NT2/D1 (cell line): Measurements from ENCODE around the gene AMPD2.
"Not testable (repeated sequence)": the region's sequence is repeated elsewhere in the genome, so short reads cannot be mapped to it uniquely, and the experiment has no call there.

Experiments used
- DNase-seq: peaks from one replicate; pipeline ENCODE4 v3.0.0-alpha.2; 2011; ENCODE audit warnings: low read depth, low spot score
- H3K27me3 ChIP-seq: 2 replicates; pipeline ENCODE4 v1.6.0; 2011; ENCODE audit warnings: mild to moderate bottlenecking; ENCODE audit not compliant: insufficient read length, insufficient read depth
- H3K36me3 ChIP-seq: 2 replicates; pipeline ENCODE4 v1.6.1; 2011; ENCODE audit warnings: mild to moderate bottlenecking, low read length, mixed read lengths; ENCODE audit not compliant: insufficient read depth, insufficient read length
- H3K4me1 ChIP-seq: 2 replicates; pipeline ENCODE4 v1.5.1; 2011; ENCODE audit not compliant: insufficient read depth, insufficient read length
- H3K4me3 ChIP-seq: 2 replicates; pipeline ENCODE4 v1.5.1; 2011; ENCODE audit warnings: low read depth; ENCODE audit not compliant: insufficient read length
- H3K9ac ChIP-seq: 2 replicates; pipeline ENCODE4 v1.6.0; 2011; ENCODE audit warnings: low read depth; ENCODE audit not compliant: insufficient read length
- H3K9me3 ChIP-seq: 2 replicates; pipeline ENCODE4 v1.5.1; 2011; ENCODE audit warnings: mild to moderate bottlenecking, low read length; ENCODE audit not compliant: insufficient read depth
- SUZ12 ChIP-seq: IDR thresholded peaks from 2 replicates; pipeline ENCODE4 v1.6.1; 2011; ENCODE audit not compliant: insufficient read length, insufficient read depth; ENCODE audit errors: extremely low read depth
- YY1 ChIP-seq: IDR thresholded peaks from 2 replicates; pipeline ENCODE4 v1.6.1; 2011; ENCODE audit not compliant: insufficient read length, insufficient read depth
- ZNF274 ChIP-seq: IDR thresholded peaks from 2 replicates; pipeline ENCODE4 v1.6.1; 2011; ENCODE audit warnings: mild to moderate bottlenecking, low read depth, low read length

The AMPD2 gene

DNA sequence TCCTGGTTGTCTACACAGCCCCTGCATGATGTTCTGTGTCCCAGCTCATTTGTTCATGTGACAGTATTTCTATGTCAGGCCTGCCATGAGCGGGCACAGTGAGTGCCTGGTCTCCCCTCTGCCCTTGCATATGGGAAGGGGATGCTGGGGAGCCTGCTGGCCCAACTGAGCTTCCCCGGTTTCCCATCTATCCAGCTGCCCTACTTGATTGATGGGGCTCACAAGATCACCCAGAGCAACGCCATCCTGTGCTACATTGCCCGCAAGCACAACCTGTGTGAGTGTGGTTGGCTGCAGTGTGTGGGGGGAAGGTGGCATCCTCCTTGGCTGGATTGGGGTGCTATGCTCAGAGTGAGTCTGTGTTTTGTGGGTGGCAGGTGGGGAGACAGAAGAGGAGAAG is 37.8 kb downstream of the AMPD2 start:
- no peak for DNase-seq
- no peaks in the 10 kb centered on the region for H3K4me1 ChIP-seq

DNA sequence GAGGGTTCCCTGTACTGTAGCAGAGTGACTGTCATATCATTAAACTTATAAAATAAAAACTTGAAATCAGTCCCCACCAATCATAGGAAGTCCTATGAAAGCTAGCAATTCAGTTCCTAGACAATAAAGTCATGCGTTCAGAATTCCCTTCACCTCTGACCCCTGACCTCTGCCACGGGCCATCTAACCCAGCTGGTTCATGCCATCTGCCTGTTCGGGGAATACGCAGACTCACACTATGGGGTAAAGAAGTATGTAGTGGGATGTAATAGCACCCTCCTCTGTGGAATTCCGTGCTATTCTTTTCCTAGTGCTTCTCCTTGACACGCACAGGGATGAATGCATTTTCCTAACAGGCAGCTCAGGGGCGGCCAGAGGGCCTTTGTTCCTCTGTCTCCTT is 38.3 kb downstream of the AMPD2 start:
- H3K9me3 ChIP-seq: no peaks in the 10 kb centered on the region
- no peak for DNase-seq
- H3K4me1 ChIP-seq: no peaks in the 10 kb centered on the region
- no peak overlapping the region for H3K4me3 ChIP-seq
- no peak overlapping the region for H3K9ac ChIP-seq
- peaks cover 9% of the 10 kb centered on the region for H3K27me3 ChIP-seq
- no peaks in the 10 kb centered on the region for H3K36me3 ChIP-seq
- TF ChIP-seq YY1: no peak
- TF ChIP-seq SUZ12: no peak

More for the DNA sequence above, 37.8 kb downstream of the AMPD2 start:
- Histone ChIP-seq H3K36me3 (no peaks in the 10 kb centered on the region), H3K9me3 (no peaks in the 10 kb centered on the region), H3K27me3 (peaks cover 9% of the 10 kb centered on the region), H3K9ac (no peak overlapping the region), H3K4me3 (no peak overlapping the region)
- TF ChIP-seq YY1 (no peak), ZNF274 (no peak), SUZ12 (no peak)

DNA sequence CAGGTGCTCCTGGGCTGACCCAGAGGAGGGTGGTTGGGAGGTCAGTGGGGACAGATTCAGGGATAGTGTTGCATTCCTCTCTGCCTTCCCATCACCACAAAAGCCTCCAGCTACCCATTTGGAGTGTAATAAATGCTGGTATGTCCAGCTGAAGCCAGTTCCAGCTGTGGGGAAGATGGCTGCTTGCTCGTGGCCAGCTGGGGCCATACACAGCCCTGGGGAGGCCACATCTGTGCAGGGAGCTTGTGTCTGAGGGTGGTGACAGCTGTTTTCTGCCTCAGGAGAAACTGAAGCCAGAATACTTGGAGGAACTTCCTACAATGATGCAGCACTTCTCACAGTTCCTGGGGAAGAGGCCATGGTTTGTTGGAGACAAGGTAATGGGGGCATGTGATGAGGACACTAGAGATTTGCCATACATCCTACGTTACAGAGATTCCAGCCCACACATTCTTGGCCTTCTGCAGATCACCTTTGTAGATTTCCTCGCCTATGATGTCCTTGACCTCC is 39.0 kb downstream of the AMPD2 start:
- TF ChIP-seq YY1 (no peak), SUZ12 (no peak), ZNF274 (no peak)
- no peaks in the 10 kb centered on the region for H3K4me1 ChIP-seq

DNA sequence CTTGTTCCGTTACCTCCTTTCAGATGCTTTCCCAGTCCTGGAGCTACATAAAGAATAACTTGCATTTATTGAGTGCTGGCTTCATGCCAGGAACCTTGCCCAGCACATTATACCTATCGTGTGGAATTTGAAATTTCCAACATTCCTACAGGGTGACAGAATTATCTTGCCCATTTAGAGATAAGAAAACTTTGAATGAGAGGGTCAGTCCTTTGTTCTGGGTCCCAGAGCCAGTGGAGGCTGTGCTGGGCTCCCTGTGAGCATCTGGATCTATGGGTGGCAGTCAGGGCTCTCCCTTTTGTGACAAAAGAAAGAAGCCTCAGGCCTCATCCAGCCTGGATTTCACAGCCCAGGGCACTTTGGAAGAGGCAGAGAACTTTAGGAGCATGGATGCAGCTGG is 39.5 kb downstream of the AMPD2 start:
- no peak overlapping the region for H3K4me3 ChIP-seq

More for the DNA sequence above, 39.0 kb downstream of the AMPD2 start:
- peaks cover 9% of the 10 kb centered on the region for H3K27me3 ChIP-seq
- H3K4me3 ChIP-seq: no peak overlapping the region
- H3K9me3 ChIP-seq: no peaks in the 10 kb centered on the region
- H3K36me3 ChIP-seq: no peaks in the 10 kb centered on the region
- no peak overlapping the region for H3K9ac ChIP-seq
- DNase-seq: no peak

DNA sequence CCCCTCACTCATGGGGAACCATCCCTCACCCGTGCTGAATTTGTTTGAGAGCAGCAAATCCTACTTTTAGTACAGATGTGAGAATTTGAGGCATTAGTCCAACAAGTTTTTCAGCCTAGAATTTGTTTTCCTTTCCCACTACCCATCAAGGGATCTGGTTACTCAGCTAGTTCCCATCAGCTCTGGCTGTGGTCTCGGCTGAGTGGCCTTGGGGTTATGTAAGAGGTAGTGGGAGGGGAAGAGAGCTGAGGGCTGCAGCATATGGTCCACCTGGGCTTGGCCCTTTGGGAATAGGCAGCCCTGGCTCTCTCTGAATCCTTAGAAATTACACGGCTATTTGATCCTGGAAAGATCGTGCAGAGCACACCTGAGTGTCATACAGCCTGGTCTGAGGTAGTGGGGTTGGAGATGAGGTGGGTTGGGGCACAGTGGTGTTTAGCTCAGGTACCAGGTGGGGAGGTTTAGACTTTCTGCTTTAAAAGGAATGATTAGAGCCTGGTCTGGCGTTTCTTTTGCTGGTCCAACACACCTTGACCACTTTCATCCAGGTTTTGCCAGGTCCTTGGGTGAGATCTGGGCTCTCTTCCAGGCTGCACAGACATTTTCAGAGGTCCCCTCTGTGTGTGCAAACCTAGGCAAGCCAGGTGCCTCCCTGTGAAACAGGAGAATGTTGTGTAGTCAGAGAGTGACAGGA is 40.5 kb downstream of the AMPD2 start:
- no peak for DNase-seq
- Histone ChIP-seq H3K27me3 (no peaks in the 10 kb centered on the region), H3K9me3 (no peaks in the 10 kb centered on the region), H3K4me1 (no peaks in the 10 kb centered on the region), H3K9ac (no peak overlapping the region), H3K36me3 (no peaks in the 10 kb centered on the region), H3K4me3 (no peak overlapping the region)
- TF ChIP-seq YY1 (no peak), ZNF274 (no peak)

More for the DNA sequence above, 39.5 kb downstream of the AMPD2 start:
- no peak for DNase-seq
- no peaks in the 10 kb centered on the region for H3K9me3 ChIP-seq
- no peak overlapping the region for H3K9ac ChIP-seq
- no peaks in the 10 kb centered on the region for H3K4me1 ChIP-seq
- no peak for TF ChIP-seq YY1
- no peak for TF ChIP-seq ZNF274
- no peak for TF ChIP-seq SUZ12
- H3K36me3 ChIP-seq: no peaks in the 10 kb centered on the region
- peaks cover 8% of the 10 kb centered on the region for H3K27me3 ChIP-seq

DNA sequence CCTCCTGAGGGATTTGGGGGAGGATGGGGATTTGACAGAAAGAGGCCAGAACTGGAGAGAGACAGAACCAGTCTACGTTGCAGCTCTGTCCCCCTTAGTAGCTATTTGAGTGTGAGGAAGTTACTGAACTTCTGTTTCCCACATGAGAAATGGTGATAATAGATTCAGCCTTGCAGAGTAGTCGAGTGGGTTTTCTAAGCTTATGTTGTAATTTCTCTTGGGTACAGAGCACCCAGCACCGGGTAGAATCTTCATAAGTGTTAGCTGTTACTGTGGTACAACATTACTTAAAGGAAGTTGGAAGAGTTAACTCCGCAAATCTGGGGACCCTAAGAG is 41.0 kb downstream of the AMPD2 start:
- not testable (repeated sequence) for DNase-seq, H3K4me3 ChIP-seq, H3K36me3 ChIP-seq, H3K9me3 ChIP-seq, H3K4me1 ChIP-seq, H3K27me3 ChIP-seq, H3K9ac ChIP-seq

DNA sequence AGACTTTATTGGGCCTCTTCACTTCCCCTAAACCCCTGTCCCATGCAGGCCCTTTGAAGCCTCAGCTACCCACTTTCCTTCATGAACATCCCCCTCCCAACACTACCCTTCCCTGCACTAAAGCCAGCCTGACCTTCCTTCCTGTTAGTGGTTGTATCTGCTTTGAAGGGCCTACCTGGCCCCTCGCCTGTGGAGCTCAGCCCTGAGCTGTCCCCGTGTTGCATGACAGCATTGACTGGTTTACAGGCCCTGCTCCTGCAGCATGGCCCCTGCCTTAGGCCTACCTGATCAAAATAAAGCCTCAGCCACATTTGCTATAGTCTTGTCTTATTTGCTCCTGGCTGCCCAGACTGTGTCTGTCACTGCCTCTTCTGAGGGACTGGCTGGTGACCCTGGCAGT is 41.8 kb downstream of the AMPD2 start:
- no peak for TF ChIP-seq ZNF274
- no peak for TF ChIP-seq SUZ12
- no peak for TF ChIP-seq YY1
- Histone ChIP-seq H3K27me3 (no peaks in the 10 kb centered on the region), H3K4me1 (no peaks in the 10 kb centered on the region), H3K9me3 (no peaks in the 10 kb centered on the region), H3K9ac (no peak overlapping the region), H3K36me3 (no peaks in the 10 kb centered on the region), H3K4me3 (no peak overlapping the region)
- DNase-seq: no peak
